AG20443 (cell line): ENCODE data around the gene MRPL18.

Experiments used
- DNase-seq: peaks from one replicate; pipeline ENCODE4 v3.0.0; 2012; ENCODE audit warnings: low spot score, mixed read lengths

MRPL18 gene

GRCh38 chr6:159844737-159845645, 54.7 kb downstream of the MRPL18 start:
- no peak for DNase-seq
